ENCODE data around the gene NBAS.

DNA sequence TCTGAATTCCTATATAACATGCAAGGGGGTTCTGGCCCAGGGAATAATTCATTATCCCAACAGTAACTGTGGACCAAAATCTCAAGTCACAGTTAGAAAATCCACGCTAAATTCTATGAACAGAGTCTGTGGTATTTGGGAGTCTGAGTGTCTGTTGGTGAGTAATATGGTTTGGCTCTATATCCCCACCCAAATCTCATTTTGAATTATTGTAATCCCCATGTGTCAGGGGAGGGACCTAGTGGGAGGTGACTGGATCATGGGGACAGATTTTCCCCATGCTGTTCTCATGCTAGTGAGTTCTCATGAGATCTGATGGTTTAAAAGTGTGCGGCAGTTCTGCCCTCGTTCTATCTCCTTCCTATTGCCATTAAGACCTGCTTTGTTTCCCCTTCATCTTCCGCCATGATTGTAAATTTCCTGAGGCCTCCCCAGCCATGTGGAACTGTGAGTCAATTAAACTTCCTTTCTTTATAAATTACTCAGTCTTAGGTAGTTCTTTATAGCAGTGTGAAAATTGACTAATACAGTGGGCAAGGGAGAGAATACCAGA is 68.3 kb downstream of the NBAS start:
- TF ChIP-seq, protein P1, sequence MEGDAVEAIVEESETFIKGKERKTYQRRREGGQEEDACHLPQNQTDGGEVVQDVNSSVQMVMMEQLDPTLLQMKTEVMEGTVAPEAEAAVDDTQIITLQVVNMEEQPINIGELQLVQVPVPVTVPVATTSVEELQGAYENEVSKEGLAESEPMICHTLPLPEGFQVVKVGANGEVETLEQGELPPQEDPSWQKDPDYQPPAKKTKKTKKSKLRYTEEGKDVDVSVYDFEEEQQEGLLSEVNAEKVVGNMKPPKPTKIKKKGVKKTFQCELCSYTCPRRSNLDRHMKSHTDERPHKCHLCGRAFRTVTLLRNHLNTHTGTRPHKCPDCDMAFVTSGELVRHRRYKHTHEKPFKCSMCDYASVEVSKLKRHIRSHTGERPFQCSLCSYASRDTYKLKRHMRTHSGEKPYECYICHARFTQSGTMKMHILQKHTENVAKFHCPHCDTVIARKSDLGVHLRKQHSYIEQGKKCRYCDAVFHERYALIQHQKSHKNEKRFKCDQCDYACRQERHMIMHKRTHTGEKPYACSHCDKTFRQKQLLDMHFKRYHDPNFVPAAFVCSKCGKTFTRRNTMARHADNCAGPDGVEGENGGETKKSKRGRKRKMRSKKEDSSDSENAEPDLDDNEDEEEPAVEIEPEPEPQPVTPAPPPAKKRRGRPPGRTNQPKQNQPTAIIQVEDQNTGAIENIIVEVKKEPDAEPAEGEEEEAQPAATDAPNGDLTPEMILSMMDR (IDR thresholded peaks at IDR 0.05): no peak
- TF ChIP-seq POLR2AphosphoS5 (IDR thresholded peaks at IDR 0.05; ENCODE audit: insufficient read depth in 1 of 2, low read depth in 1 of 2): no peak
- no peak for TF ChIP-seq POLR2A (IDR thresholded peaks at IDR 0.05)
